Measurements from ENCODE around the gene AACS.
"Not testable (repeated sequence)": the region's sequence is repeated elsewhere in the genome, so short reads cannot be mapped to it uniquely, and the experiment has no call there.

Gene AACS

GRCh38 chr12:125056306-125056705 is 8.9 kb upstream of the AACS start:
- FAIRE-seq (no peak), DNase-seq (ENCODE audit: insufficient read length, low spot score) (no peak)
- TF ChIP-seq, protein P1, sequence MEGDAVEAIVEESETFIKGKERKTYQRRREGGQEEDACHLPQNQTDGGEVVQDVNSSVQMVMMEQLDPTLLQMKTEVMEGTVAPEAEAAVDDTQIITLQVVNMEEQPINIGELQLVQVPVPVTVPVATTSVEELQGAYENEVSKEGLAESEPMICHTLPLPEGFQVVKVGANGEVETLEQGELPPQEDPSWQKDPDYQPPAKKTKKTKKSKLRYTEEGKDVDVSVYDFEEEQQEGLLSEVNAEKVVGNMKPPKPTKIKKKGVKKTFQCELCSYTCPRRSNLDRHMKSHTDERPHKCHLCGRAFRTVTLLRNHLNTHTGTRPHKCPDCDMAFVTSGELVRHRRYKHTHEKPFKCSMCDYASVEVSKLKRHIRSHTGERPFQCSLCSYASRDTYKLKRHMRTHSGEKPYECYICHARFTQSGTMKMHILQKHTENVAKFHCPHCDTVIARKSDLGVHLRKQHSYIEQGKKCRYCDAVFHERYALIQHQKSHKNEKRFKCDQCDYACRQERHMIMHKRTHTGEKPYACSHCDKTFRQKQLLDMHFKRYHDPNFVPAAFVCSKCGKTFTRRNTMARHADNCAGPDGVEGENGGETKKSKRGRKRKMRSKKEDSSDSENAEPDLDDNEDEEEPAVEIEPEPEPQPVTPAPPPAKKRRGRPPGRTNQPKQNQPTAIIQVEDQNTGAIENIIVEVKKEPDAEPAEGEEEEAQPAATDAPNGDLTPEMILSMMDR (IDR thresholded peaks at IDR 0.05; ENCODE audit: insufficient read depth, missing control alignments) = no peak

DNA sequence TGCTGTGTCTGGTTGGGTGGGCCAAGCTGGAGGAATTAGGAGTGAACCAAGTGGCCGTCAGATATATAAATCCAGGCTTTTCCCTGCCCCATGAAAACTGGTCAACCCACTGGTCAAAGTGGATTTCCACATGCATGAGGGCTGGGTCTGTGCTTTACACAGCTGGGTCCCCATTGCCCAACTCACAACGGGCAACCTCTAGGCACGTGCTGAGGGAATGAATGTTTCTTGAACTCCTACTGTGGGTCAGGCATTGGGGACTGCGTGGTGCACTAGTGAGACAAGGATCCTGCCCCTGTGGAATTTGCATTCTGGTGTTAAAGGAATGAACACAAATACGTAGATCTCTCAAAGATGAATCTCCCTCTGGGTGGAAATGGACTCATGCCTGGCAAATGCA is 7.5 kb upstream of the AACS start:
- TF ChIP-seq, protein P1 (IDR thresholded peaks at IDR 0.05; ENCODE audit: insufficient read depth, missing control alignments) = no peak
- no peak for FAIRE-seq

GRCh38 chr12:125061229-125061628 is 4.0 kb upstream of the AACS start:
- no peak for DNase-seq (ENCODE audit: insufficient read length, low spot score)
- no peak for FAIRE-seq
- TF ChIP-seq, protein P1 (IDR thresholded peaks at IDR 0.05; ENCODE audit: insufficient read depth, missing control alignments) = no peak

More for the DNA sequence above, 7.5 kb upstream of the AACS start:
- no peak for DNase-seq (ENCODE audit: insufficient read length, low spot score)

DNA sequence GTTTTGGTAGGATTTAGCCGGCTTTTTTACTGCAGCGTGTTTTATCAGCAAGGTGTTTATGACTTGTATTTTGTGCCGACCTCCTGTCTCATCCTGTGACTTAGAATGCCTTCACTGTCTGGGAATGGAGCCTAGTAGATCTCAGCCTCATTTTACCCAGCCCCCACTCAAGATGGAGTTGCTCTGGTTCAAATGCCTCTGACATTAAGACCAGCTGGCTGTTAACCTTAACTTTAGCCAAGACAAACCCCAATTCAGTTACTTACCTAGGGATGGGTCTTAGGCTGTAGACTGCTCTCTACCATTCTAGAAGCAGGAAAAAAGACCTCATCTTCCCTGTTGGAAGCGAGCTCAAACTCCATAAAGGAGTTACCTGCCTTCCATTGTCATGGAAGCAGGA is 1.7 kb upstream of the AACS start:
- DNase-seq (ENCODE audit: insufficient read length, low spot score); FAIRE-seq: not testable (repeated sequence)

GRCh38 chr12:125064492-125064891 is 743 bp upstream of the AACS start:
- TF ChIP-seq, protein P1 (IDR thresholded peaks at IDR 0.05; ENCODE audit: insufficient read depth, missing control alignments) = no peak
- FAIRE-seq (no peak), DNase-seq (ENCODE audit: insufficient read length, low spot score) (no peak)

DNA sequence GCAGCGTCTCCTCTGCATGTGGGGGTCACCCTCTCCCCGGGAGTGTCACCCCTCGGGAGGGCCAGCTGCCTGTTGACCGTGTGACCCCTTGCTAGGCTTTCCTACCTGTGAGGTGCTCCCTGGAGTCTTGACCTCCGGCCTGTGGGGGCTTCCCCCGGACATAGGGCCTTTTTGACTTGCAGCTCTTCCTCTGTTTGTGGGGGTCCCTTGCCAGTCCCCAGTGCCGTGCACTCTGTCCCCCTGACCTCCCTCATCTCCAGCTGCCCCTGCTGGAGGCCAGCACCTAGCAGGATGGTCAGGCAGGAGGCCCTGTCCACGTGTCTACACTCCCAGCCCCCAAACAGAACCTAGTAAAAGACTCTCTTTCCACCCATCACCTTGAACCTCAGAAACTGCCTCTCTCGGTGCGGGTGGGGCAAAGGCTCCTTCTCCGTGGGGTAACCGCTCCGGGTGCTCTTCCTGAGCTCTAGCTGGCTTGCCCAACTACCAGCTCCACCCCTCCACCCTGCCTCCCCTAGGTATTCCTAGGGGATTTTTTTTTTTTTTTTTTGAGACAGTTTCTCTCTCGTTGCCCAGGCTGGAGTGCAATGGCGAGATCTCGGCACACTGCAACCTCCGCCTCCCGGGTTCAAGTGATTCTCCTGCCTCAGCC is 810 bp downstream of the AACS start:
- no peak for FAIRE-seq
- TF ChIP-seq, protein P1 (IDR thresholded peaks at IDR 0.05; ENCODE audit: insufficient read depth, missing control alignments) = no peak
- no peak for DNase-seq (ENCODE audit: insufficient read length, low spot score)

DNA sequence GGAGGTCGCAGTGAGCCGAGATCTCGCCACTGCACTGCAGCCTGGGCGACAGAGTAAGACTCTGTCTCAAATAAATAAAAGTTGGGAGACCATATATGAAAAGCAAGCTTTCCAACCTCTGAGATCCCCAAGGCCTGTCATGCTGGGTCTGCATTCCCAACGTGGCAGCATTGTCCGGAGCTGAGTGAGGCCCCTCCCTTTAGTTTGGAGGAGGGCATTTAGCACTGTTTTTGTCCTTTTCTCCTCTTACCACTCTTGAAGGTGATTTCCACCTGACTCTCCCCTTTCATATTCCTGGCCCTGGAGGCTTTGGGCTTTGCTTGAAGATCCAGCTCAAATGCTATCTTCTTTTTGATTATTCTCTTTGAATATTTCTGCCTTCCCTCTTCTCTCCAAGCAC is 3.2 kb downstream of the AACS start:
- FAIRE-seq = no peak
- TF ChIP-seq, protein P1 (IDR thresholded peaks at IDR 0.05; ENCODE audit: insufficient read depth, missing control alignments) = no peak

GRCh38 chr12:125069616-125070015 is 4.4 kb downstream of the AACS start:
- no peak for DNase-seq (ENCODE audit: insufficient read length, low spot score)

More for the DNA sequence above, 3.2 kb downstream of the AACS start:
- no peak for DNase-seq (ENCODE audit: insufficient read length, low spot score)

More at GRCh38 chr12:125069616-125070015, 4.4 kb downstream of the AACS start:
- FAIRE-seq = no peak
- TF ChIP-seq, protein P1 (IDR thresholded peaks at IDR 0.05; ENCODE audit: insufficient read depth, missing control alignments) = no peak
